GM12892 (cell line): ENCODE data around the gene SQSTM1.

Experiments used
- POLR2A ChIP-seq: IDR thresholded peaks from 2 replicates; pipeline ENCODE4 v1.6.1; 2011; ENCODE audit warnings: low read depth, low read length, control low read depth
- POLR2AphosphoS5 ChIP-seq: IDR thresholded peaks from 2 replicates; pipeline ENCODE4 v1.6.1; 2011; ENCODE audit warnings: low read depth, low read length, control low read depth

DNA sequence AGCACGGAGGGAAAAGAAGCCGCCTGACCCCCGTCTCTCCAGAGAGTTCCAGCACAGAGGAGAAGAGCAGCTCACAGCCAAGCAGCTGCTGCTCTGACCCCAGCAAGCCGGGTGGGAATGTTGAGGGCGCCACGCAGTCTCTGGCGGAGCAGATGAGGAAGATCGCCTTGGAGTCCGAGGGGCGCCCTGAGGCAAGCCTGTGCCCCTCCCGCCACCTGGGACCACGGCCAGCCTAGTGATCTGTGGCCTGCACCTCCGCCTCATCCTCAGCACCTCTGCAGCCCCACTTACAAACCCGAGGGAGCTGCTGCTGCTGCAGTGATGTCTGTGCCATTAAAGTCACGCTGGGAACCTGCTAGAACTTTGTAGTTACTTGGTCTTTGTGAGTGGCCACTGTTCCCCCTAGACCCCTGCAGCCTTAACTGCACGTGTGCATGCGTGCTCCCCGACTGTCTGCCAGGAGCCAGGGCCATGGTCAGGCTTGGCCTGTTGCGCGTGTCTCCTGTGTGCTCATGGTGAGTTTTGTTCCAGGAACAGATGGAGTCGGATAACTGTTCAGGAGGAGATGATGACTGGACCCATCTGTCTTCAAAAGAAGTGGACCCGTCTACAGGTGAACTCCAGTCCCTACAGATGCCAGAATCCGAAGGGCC is 12.5 kb downstream of the SQSTM1 start:
- TF ChIP-seq POLR2A, result no peak
- no peak for TF ChIP-seq POLR2AphosphoS5
